Fibroblast of skin of scalp (primary cell): ENCODE data around the gene TFDP1.

Experiments used
- DNase-seq: peaks from one replicate; pipeline ENCODE4 v3.0.0-alpha.2; 2013

Gene TFDP1

GRCh38 chr13:113653264-113654174, 69.0 kb downstream of the TFDP1 start:
- DNase-seq = peak; percentile 21

GRCh38 chr13:113654175-113654560, 69.6 kb downstream of the TFDP1 start:
- DNase-seq = no peak

DNA sequence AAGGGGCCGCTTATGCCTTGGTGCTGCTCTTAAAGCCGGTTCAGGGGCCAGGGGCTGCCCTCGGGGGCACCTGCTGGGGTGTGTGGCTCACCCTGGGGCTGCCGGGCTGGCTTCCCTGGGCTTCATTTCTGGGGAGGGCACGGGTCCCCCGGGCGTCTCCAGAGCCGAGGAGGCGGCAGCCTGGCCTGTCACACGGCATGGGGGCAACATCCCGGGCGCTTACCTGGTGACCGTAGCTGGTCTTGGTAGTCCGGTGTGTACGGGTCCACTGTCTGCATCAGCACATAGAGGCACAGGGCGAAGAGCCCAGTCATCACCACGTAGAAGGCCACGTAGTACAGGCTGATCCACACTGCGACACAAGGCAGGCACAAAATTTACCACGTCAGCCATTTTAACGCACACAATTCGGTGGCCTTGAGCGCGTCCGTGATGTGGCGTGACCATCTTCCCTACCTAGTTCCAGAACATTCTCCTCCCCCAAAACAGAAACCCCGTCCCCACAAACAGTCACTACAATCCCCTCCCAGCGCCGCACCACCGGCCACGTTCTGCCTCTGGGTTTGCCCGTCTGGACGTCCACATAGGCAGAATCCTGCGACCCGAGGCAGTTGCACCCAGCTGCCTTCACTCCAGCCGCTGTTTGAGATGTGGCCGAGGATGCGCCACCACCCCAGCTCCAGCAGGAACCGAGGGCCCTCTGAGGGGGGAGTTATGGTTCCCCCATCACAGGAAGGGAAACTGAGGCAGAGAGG, 70.2 kb downstream of the TFDP1 start:
- DNase-seq = no peak

DNA sequence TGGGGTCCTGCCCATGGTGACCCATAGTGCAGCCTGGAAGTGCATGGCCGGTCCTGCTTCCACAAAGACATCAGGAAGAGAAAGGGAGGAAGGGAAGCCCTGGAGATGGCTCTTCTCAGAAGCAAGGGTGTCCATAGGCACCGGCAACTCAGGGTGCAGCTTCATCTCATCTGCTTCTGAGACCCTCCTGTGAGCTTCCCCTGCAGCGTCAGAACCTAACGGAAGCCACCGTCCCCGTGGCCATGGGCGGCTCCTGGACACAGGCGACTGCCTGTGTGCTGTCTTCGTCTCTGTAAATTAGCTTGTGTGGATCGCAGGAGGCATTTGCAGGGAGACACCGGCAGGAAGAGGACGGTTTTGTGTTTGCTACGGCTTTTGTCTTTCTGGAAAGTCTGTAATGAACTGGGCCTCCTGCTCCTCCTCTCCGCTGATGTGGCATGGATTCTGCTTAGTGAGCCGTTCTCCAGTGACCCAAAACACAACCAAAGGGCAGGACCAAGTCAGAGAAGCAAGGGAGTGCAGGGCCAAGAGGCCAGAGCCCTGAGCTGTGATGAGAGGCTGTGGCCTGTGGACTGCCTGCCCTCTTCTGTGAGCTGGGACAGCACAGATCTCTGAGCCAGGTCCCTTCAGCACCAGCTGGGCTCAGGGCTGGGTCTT, 70.9 kb downstream of the TFDP1 start:
- no peak for DNase-seq

DNA sequence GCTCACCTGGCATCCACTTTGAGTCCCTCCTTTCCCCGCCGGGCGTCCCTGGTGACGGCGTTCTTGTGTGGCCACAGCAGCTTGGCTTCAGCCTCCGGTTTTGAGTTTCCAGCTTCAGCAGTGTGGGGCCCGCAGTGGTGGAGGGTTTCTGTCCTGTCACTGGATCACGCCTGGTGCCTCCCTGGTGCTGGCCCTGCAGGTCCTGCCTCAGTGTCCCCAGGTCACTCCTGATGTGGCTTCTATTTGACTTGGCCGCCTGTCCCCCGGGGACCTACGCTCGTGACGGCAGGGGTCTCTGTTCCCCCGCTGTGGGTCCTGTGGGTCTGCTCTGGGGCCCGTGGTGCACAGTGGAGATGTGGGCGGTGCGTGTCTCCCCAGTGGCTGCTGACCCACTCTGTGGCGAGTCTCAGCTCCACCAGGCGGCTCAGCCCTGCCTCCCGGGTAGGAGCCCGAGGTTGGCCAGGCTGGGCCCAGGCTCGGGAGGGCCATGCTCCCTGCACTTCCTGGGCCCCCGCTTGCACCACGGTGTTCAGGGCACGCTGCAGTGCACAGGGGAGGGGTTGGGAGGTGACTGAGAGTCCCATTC, 71.5 kb downstream of the TFDP1 start:
- DNase-seq = no peak

- no peak for DNase-seq
Measured at GRCh38 chr13:113656831-113657671, 72.5 kb downstream of the TFDP1 start.

DNA sequence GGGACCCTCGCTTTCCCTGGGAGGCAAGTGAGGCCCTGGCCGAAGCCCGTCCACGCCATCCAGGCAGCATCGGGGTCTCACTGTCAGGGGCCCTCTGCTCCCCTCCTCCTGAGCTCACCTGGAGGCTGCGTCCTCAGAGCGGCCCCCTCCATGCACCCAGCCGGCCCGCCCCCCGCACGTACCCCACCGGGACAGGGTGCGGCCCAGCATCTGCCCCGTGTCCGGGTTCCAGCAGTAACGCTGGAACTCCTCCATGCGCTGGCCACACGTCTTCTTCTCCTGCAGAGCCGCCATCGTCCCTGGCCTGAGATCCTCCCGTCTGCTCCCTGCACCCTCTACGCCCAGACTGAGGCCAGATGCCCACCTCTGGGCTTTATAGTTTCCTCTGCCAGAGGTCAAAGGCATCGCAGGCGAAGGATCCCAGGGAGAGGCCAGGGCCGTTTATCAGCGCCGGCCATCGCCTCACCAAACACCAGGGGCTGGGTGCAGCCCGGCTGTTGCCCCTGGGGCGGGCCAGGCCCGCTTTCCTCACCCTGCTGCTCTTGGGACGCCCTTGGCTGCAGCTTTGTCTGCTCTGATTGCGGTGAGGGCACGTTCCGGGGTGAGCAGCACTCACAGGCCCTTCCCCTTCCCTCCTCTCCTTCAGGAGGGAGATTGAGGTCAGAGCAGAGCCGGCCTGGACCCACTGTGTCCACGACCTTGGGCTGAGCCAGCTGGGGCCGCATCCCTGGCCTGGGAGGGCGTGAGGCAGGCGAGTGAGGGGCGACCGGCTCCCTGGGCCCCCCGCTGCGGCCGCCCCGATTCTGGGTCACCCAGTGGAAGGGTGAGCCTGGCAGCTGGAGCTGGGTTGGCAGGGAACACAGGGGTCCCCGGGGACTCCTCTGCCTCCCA, 73.5 kb downstream of the TFDP1 start, which contains the start of gene ATP4B:
ATP4B (minus strand) TSS at position 348 of the 891 bp plus-strand sequence; CDS start at position 294, 54 bp downstream.
- DNase-seq = no peak

DNA sequence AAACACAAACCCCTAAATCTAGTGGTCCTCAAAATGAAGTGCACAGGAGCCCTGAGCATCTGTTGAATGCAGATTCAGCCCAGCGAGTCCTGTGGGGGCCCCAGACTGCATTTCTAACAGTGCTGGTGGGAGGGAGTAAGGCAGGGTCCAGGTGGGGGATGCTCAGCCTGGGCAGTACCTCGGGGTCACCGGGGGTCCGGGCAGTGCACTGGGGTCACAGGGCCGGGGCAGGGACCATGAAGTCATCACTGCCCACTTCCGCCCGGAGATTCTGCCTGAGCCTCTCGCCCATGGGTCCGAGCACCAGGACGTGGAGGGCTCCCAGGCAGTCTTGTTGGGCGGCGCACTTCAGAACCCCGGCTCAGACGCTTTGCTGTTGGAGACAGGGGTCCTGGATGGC, 74.3 kb downstream of the TFDP1 start:
- DNase-seq = no peak

GRCh38 chr13:113659337-113659736, 74.8 kb downstream of the TFDP1 start:
- DNase-seq = no peak

DNA sequence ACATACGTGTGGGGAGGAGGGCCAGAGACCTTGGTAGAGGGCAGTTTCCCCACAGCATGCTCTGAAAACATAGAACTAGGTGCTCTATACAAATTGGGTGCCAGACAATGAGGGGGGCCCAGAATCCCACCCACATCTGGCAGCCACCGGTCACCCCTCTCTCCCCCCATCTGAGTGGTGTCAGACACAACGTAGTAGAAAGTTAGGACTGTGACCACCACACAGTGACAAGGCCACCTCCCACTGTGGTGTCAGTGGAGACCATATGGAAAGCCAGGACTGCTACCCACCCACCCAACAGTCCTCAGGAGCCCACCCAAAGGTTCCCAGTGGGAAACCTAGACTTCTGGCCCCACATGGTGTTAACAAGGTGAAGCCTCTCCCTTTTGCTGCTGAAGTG, 75.5 kb downstream of the TFDP1 start:
- DNase-seq = no peak

DNA sequence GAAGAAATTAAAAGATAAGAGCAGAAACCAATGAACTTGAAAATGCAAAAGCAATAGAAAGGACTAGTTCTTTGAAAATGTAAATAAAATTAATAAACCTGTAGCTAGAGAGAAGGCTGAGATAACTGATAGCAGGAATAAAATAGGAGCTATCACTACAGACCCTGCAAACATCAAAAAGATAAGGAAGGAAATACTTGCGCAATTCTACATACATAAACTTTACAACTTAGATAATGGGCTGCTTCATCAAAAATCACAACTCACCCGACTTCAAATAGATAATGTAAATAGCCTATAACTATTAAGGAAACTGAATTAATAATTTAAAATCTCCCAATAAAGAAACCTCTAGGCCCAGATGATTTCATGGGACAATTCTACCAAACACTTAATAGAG, 77.0 kb downstream of the TFDP1 start:
- DNase-seq = no peak

GRCh38 chr13:113663934-113664333, 79.4 kb downstream of the TFDP1 start:
- no peak for DNase-seq

DNA sequence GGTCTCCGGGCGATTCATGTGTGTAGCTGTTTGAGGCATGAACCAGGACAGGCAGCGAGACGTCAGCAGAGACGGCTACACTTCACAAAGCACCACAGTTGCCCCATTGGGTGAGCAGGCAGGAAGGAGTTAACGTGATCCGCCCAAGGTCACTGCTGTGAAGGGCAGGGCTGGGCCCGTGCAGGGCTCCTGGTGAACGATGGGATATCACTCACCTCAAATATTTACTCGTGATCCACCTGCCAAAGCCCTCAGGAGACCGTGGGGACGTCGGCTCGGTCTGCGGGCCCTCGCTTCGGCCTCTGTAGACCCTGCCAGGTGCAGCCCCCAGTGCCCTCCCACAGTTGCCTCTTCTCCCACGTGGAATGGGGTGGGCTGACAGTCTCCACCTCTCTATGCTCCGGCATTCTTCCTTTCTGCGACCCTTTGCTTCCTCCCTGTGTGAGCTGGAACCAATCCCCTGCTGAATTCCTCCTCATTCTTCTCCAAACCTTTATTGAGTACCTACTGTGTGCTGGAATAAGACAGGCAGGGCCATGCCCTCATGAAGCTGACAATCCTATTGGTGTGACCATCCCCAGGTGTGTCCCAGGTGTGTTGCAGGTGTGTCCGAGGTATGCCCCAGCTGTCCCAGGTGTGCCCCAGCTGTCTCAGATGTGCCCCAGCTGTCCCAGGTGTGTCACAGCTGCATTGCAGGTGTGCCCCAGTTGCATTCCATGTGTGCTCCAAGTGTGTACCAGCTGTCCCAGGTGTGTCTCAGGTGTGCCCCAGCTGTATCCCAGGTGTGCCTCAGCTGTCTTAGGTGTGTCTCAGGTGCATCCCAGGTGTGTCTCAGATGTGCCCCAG, 80.4 kb downstream of the TFDP1 start:
- DNase-seq = no peak

- DNase-seq = no peak
Measured at GRCh38 chr13:113665597-113666328, 81.2 kb downstream of the TFDP1 start.

DNA sequence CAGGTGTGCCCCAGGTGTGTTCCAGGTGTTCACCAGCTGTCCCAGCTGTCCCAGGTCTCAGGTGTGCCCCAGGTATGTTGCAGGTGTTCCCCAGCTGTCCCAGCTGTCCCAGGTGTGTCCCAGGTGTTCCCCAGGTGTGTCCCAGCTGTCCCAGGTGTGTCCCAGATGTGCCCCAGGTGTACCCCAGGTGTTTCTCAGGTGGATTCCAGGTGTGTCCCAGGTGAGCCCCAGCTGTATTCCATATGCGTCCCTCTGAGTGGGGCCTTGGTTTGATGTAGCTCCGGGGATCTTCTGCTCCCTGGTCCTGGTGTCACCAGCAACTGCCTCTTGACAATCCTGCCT, 81.7 kb downstream of the TFDP1 start:
- no peak for DNase-seq

DNA sequence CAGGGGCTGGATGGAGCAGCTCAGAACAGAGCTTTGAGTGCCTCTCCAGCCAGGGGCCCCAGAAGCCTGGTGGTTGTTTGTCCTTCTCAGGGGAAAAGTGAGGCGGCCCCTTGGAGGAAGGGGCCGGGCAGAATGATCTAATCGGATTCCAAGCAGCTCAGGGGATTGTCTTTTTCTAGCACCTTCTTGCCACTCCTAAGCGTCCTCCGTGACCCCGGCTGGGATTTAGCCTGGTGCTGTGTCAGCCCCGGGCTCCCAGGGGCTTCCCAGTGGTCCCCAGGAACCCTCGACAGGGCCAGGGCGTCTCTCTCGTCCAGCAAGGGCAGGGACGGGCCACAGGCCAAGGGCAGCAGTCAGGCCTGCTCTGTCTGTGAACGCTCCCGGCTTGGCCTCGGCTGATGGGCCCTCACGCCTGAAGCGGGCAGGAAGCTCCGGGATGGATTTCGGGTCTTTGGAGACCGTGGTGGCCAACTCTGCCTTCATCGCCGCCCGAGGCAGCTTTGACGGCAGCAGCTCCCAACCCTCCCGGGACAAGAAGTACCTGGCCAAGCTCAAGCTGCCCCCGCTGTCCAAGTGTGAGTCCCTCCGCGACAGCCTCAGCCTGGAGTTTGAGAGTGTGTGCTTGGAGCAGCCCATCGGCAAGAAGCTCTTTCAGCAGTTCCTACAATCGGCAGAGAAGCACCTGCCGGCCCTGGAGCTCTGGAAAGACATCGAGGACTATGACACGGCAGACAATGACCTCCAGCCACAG, 82.6 kb downstream of the TFDP1 start, which contains the start of gene GRK1:
GRK1 (plus strand) TSS at position 269 of the 751 bp plus-strand sequence; CDS start at position 437, 168 bp downstream.
- peak; percentile 17 for DNase-seq

DNA sequence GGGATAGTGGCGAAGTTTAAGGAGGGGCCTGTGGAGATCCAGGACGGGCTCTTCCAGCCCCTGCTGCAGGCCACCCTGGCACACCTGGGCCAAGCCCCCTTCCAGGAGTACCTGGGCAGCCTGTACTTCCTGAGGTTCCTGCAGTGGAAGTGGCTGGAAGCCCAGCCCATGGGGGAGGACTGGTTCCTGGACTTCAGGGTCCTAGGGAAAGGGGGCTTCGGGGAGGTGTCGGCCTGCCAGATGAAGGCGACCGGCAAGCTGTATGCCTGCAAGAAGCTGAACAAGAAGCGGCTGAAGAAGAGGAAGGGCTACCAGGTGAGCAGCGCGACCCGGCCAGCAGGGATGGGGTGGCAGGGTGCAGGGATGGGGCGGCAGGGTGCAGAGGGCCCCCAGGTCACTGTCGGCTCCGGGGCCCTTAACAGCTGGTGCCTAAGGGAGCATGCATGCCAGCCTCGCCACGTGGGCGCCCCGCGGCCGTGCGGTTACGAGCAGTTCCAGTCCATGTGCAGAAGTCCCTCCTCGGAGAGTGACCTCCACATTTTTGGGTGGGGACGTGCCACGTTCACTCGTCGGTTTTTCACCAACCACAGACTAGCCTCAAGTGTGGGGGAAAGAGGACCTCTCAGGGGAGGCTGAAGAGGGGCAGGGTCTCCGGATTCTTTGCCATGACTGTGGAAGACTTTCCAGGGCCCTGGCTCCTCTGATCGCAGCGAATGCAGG, 83.4 kb downstream of the TFDP1 start:
- DNase-seq = no peak
